ENCODE results near the gene KIR3DL1. TPM values are rescaled to one million over a fixed set of nuclear protein-coding genes. Genes with fewer than 3 reads are reported as not detected.

Gene KIR3DL1
- total and polyA plus RNA-seq, 2 experiments from 2014 or later, result not detected

- no peaks in the 10 kb centered on the region for H3K4me1 ChIP-seq (ENCODE audit: insufficient read depth)
- DNase-seq (ENCODE audit: low spot score), result no peak
- TF ChIP-seq CTCF (IDR thresholded peaks at IDR 0.05; ENCODE audit: poor library complexity), result no peak
- no peak for TF ChIP-seq EZH2 (IDR thresholded peaks at IDR 0.05; ENCODE audit: borderline replicate concordance)
- TF ChIP-seq EZH2phosphoT487 (IDR thresholded peaks at IDR 0.05; ENCODE audit: low read depth, severe bottlenecking, unreplicated experiment), result no peak
- no peaks in the 10 kb centered on the region for H3K27me3 ChIP-seq
- no peaks in the 10 kb centered on the region for H3K9me3 ChIP-seq (ENCODE audit: low read depth)
- no peak within 1 kb of the TSS for H3K4me2 ChIP-seq
- no peak within 1 kb of the TSS for H2AFZ ChIP-seq
- H3K79me2 ChIP-seq, result no peaks in the 10 kb centered on the region
- no peaks in the 10 kb centered on the region for H3K36me3 ChIP-seq (replicated peaks; ENCODE audit: insufficient read depth, low read depth)
- no peak within 1 kb of the TSS for H3K4me3 ChIP-seq
- no peaks in the 10 kb centered on the region for H3K9me2 ChIP-seq (replicated peaks; ENCODE audit: insufficient read depth)
- WGBS (ENCODE audit: low lambda C conversion rate, missing lambda C conversion rate), result 84% methylated on average over 8 of the region's 8 CpGs
- H3K27ac ChIP-seq, result no peak within 1 kb of the TSS
- no peaks in the 10 kb centered on the region for H4K20me1 ChIP-seq (ENCODE audit: insufficient read depth, poor library complexity, severe bottlenecking)
Measured at GRCh38 chr19:54873990-54874389, 57.7 kb downstream of the KIR3DL1 start, which contains the start of gene FCAR. Gene FCAR, plus strand, starts transcription at chr19:54874235. Its CDS starts 55 bp downstream, at chr19:54874290.

GRCh38 chr19:54875506-54875905, 59.2 kb downstream of the KIR3DL1 start:
- Histone ChIP-seq H3K79me2 (no peaks in the 10 kb centered on the region), H3K9me3 (ENCODE audit: low read depth) (no peaks in the 10 kb centered on the region), H3K27ac (no peak overlapping the region), H3K9me2 (replicated peaks; ENCODE audit: insufficient read depth) (no peaks in the 10 kb centered on the region), H3K4me1 (ENCODE audit: insufficient read depth) (no peaks in the 10 kb centered on the region), H3K4me2 (no peak overlapping the region), H3K4me3 (no peak overlapping the region), H3K36me3 (replicated peaks; ENCODE audit: insufficient read depth, low read depth) (no peaks in the 10 kb centered on the region), H4K20me1 (ENCODE audit: insufficient read depth, poor library complexity, severe bottlenecking) (no peaks in the 10 kb centered on the region), H2AFZ (no peak overlapping the region), H3K27me3 (no peaks in the 10 kb centered on the region)
- 55% methylated on average over 2 of the region's 2 CpGs for WGBS (ENCODE audit: low lambda C conversion rate, missing lambda C conversion rate)
- TF ChIP-seq EZH2 (IDR thresholded peaks at IDR 0.05; ENCODE audit: borderline replicate concordance), result no peak
- no peak for TF ChIP-seq EZH2phosphoT487 (IDR thresholded peaks at IDR 0.05; ENCODE audit: low read depth, severe bottlenecking, unreplicated experiment)
- TF ChIP-seq CTCF (IDR thresholded peaks at IDR 0.05; ENCODE audit: poor library complexity), result no peak
- no peak for DNase-seq (ENCODE audit: low spot score)

- DNase-seq (ENCODE audit: low spot score), result no peak
- Histone ChIP-seq H3K36me3 (replicated peaks; ENCODE audit: insufficient read depth, low read depth) (no peaks in the 10 kb centered on the region), H3K27me3 (no peaks in the 10 kb centered on the region), H3K4me3 (no peak overlapping the region), H3K9me3 (ENCODE audit: low read depth) (no peaks in the 10 kb centered on the region), H3K79me2 (no peaks in the 10 kb centered on the region), H3K4me1 (ENCODE audit: insufficient read depth) (no peaks in the 10 kb centered on the region), H3K9me2 (replicated peaks; ENCODE audit: insufficient read depth) (no peaks in the 10 kb centered on the region), H4K20me1 (ENCODE audit: insufficient read depth, poor library complexity, severe bottlenecking) (no peaks in the 10 kb centered on the region), H3K4me2 (no peak overlapping the region), H3K27ac (no peak overlapping the region), H2AFZ (no peak overlapping the region)
- 68% methylated on average over 3 of the region's 3 CpGs for WGBS (ENCODE audit: low lambda C conversion rate, missing lambda C conversion rate)
- TF ChIP-seq EZH2phosphoT487 (IDR thresholded peaks at IDR 0.05; ENCODE audit: low read depth, severe bottlenecking, unreplicated experiment), result no peak
- no peak for TF ChIP-seq EZH2 (IDR thresholded peaks at IDR 0.05; ENCODE audit: borderline replicate concordance)
- TF ChIP-seq CTCF (IDR thresholded peaks at IDR 0.05; ENCODE audit: poor library complexity), result no peak
Measured at GRCh38 chr19:54877471-54877870, 61.2 kb downstream of the KIR3DL1 start.

Small RNA genes lying within 50 kb of the gene (small RNA-seq; reads per million reads assigned to genes)
- gene KIR3DP1 (not detected), gene RNU6-222P (0.09 reads per million)

Other genes with a start within 250 kb of the KIR3DL1 start
- gene LILRA2, start 242.7 kb upstream of the KIR3DL1 start, total RNA-seq, result not detected in 2 replicates
- gene LILRA2, start 242.7 kb upstream of the KIR3DL1 start, polyA plus RNA-seq, result not detected in 2 replicates
- gene LILRA1, start 222.8 kb upstream of the KIR3DL1 start, total RNA-seq, result not detected in 2 replicates
- gene LILRA1, start 222.8 kb upstream of the KIR3DL1 start, polyA plus RNA-seq, result not detected in 2 replicates
- gene LILRB1, start 186.0 kb upstream of the KIR3DL1 start, total RNA-seq, result not detected in 2 replicates
- gene LILRB1, start 186.0 kb upstream of the KIR3DL1 start, polyA plus RNA-seq, result not detected in 2 replicates
- not detected in 2 replicates for gene LILRB4, start 153.5 kb upstream of the KIR3DL1 start, total RNA-seq
- not detected in 2 replicates for gene LILRB4, start 153.5 kb upstream of the KIR3DL1 start, polyA plus RNA-seq
- not detected in 2 replicates for gene KIR3DL3, start 92.0 kb upstream of the KIR3DL1 start, total RNA-seq
- not detected in 2 replicates for gene KIR3DL3, start 92.0 kb upstream of the KIR3DL1 start, polyA plus RNA-seq
- gene KIR2DL3, start 78.0 kb upstream of the KIR3DL1 start, total RNA-seq, result not detected in 2 replicates
- not detected in 2 replicates for gene KIR2DL3, start 78.0 kb upstream of the KIR3DL1 start, polyA plus RNA-seq
- not detected in 2 replicates for gene KIR2DL1, start 46.7 kb upstream of the KIR3DL1 start, total RNA-seq
- gene KIR2DL1, start 46.7 kb upstream of the KIR3DL1 start, polyA plus RNA-seq, result not detected in 2 replicates
- gene KIR2DL4, start 12.9 kb upstream of the KIR3DL1 start, total RNA-seq, result not detected in 2 replicates
- not detected in 2 replicates for gene KIR2DL4, start 12.9 kb upstream of the KIR3DL1 start, polyA plus RNA-seq
- not detected in 2 replicates for gene KIR2DS4, start 16.2 kb downstream of the KIR3DL1 start, total RNA-seq
- gene KIR2DS4, start 16.2 kb downstream of the KIR3DL1 start, polyA plus RNA-seq, result not detected in 2 replicates
- not detected in 2 replicates for gene KIR3DL2, start 34.0 kb downstream of the KIR3DL1 start, total RNA-seq
- not detected in 2 replicates for gene KIR3DL2, start 34.0 kb downstream of the KIR3DL1 start, polyA plus RNA-seq
- gene FCAR, start 57.8 kb downstream of the KIR3DL1 start, total RNA-seq, result not detected in 2 replicates
- 0.41 TPM in 1 of 2 replicates, not detected in the other for gene FCAR, start 57.8 kb downstream of the KIR3DL1 start, polyA plus RNA-seq
- 0.44 TPM in 1 of 2 replicates, not detected in the other for gene NCR1, start 89.7 kb downstream of the KIR3DL1 start, total RNA-seq
- not detected in 2 replicates for gene NCR1, start 89.7 kb downstream of the KIR3DL1 start, polyA plus RNA-seq
- not detected in 2 replicates for gene NLRP7, start 131.1 kb downstream of the KIR3DL1 start, total RNA-seq
- gene NLRP7, start 131.1 kb downstream of the KIR3DL1 start, polyA plus RNA-seq, result not detected in 2 replicates
- 37.1 and 40.2 TPM in 2 replicates for gene NLRP2, start 149.9 kb downstream of the KIR3DL1 start, total RNA-seq
- gene NLRP2, start 149.9 kb downstream of the KIR3DL1 start, polyA plus RNA-seq, result 16.5 and 22.1 TPM in 2 replicates
- 0.07 TPM in 1 of 2 replicates, not detected in the other for gene GP6, start 221.8 kb downstream of the KIR3DL1 start, total RNA-seq
- 0.24 and 0.93 TPM in 2 replicates for gene GP6, start 221.8 kb downstream of the KIR3DL1 start, polyA plus RNA-seq
- 14.5 and 17.3 TPM in 2 replicates for gene RDH13, start 246.7 kb downstream of the KIR3DL1 start, total RNA-seq
- 17.7 and 21.9 TPM in 2 replicates for gene RDH13, start 246.7 kb downstream of the KIR3DL1 start, polyA plus RNA-seq